DMS 273 (cell line): ENCODE data around the gene KCNK15.
"Not testable (repeated sequence)": the region's sequence is repeated elsewhere in the genome, so short reads cannot be mapped to it uniquely, and the experiment has no call there.

ENCODE experiments used
- DNase-seq: peaks from one replicate; lab custom pipeline; 2025; ENCODE audit not compliant: unreplicated experiment; lab: John Stamatoyannopoulos, UW

Gene KCNK15

DNA sequence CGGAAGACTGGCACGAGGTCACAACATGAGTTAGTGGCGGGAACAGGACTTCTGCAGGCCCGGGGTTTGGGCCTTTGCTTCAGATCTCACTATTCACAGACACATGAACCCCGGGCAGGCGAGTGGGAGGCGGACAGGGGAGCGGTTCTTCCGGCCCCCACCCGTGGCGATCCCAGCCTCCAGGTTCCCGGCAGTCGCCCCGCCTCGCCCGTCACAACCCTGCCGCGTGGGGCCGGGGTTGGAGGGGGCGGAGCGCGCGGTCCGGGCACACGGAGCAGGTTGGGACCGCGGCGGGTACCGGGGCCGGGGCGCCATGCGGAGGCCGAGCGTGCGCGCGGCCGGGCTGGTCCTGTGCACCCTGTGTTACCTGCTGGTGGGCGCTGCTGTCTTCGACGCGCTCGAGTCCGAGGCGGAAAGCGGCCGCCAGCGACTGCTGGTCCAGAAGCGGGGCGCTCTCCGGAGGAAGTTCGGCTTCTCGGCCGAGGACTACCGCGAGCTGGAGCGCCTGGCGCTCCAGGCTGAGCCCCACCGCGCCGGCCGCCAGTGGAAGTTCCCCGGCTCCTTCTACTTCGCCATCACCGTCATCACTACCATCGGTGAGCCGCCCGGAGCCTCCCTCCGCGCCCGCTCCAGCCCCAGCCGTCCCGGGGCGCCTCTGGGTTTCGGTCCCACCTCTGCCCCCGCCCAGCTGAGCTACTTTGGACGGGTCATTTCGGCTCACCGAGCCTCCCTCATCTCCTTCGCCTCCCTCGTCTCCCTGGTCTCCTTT is at the start of gene KCNK15:
Gene KCNK15 (plus strand): TSS at position 268 of the 769 bp plus-strand sequence. CDS start 46 bp downstream, at position 314.
- DNase-seq: peak; percentile 67

DNA sequence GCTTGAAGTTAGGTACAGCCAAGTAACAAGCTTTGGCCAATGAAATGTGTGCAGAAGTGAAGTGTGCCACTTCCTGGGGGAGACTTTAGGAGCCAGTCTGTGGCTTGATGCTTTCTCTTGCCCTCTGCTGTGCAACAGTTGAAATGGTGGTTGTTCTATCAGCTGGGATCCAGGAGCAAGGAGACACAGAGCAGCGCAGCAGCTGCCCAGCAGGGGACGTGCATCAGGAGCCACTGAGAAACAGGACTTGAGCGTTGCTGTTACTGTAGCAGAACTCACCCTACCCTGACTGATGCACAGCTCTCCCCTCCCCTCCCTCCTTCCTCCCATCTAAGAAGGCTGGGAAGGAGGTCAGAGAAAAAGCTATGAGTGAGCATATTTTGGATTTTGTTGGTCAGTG is 49.4 kb upstream of the KCNK15 start:
- peak; percentile 54 for DNase-seq

DNA sequence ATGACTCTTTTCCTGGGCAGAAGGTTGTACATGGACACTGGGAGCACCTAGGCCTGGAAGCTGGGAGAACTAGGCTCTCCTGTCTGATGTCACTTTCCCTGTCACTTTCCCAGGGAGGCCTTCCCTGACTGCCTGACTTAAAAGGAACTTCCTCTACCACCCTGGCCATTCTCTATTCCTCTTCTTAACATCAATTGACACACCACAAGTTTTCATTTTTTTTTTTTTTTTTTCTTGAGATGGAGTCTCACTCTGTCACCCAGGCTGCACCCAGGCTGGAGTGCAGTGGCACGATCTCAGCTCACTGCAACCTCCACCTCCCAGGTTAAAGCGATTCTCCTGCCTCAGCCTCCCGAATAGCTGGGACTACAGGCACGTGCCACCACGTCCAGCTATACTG is 48.6 kb upstream of the KCNK15 start:
- not testable (repeated sequence) for DNase-seq

DNA sequence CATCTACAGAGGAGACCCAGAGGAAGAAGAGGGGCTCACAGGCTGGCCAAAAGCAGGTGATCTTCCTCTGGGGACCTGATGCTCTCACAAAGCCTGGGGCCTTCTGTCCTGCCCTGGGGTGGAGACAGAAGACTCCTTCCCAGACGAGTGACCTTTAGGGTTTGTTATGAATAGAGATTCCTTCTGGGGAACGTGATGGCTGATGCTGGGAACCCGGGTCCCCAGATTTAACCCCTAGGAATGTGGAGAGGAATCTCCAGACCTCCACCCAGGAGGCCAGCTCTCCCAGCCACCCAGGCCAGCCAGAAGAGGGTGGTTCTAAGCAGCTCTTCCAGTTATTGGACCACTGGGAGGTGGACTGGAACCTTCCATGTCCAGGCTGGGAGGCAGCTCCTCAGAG is 47.3 kb upstream of the KCNK15 start:
- DNase-seq: no peak

DNA sequence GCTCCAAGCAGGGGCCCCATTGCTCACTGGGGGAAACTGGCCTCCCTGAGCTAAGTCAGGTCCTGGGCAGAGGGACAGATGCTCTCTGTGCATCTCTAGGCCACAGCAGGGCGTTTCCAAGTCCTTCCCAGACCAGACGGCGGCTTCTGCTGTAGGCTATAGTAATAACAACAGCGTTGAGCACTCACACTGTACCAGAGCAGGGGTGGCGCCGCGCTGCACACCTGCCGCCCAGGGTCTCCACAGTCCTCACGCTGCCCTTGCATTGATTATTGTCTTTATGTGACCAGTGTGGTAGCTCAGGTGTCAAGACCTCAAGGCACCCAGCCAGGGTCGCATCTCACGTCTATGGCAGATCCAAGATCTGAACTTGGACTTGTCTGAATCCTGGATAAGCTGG is 45.4 kb upstream of the KCNK15 start:
- DNase-seq: peak; percentile 77

DNA sequence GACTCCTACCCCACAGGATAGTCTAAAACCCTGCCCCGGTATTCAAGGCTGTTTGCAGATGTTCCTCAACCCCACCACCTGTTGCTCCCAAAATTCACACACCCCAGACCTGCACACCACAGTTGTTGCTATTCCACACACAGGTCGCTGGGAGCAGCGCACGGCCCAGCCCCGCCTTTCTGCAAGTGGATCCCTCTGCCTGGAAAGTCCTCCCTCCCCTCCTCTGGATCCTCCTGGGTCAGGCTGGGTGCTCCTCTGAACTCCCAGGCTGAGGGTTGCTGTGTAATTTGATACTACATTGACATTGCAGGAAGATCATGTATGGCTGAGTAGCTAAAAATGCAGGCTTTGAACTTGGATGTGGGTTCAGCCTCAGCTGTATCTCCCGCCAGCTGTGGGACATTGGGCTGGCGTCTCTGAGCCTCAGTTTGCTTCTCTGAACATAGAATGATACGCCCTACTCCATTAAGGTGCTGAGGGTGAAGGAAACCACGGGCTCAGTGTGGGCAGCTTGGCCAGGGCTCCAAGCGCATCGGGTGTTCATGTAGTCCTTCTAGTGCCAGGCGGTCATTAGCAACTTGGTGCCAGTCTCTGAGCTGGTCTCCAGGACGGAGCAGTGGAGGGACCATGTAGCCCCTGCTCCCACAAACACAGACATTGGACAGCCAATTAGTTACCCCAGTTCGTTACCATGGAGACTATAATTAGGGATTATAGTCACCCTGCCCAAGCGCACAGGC is 44.4 kb upstream of the KCNK15 start:
- DNase-seq: peak; percentile 69

DNA sequence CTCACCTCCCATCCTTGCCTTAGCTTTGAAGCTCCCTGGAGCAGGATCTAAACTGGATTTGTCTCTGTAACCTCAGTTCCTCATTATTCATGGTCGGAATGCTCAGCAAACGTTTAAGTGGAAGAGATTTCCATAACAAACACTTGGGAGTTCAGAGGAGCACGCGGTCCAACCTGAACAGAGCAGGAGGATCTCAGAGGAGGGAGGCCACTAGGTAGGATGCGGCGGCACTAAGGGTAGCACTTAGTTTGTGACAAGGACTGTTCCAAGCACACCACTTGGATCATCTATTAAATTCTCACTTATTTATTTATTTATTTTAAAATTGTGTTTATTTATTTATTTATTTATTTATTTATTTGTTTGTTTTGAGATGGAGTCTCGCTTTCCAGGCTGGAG is 43.8 kb upstream of the KCNK15 start:
- peak; percentile 34 for DNase-seq

DNA sequence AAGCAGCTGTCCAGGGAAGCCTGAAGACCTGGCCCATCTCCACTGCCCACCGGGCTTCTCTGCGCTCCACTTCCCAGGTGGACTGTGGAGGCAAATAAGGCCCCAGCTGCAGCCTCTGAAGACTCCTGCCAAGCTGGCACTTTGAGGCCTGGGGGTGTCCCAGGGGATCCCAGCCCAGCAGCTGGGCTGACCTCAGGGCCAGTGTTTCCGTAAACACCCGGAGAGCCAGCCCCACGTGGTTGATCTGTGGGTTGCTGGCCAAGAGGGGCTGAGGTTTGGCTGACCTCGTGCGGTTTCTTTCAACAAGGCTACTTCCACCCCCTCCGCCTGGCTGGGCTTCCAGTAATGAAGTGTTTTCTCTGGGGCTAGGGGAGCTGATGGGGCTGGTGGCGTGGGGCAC is 42.9 kb upstream of the KCNK15 start:
- peak; percentile 89 for DNase-seq

DNA sequence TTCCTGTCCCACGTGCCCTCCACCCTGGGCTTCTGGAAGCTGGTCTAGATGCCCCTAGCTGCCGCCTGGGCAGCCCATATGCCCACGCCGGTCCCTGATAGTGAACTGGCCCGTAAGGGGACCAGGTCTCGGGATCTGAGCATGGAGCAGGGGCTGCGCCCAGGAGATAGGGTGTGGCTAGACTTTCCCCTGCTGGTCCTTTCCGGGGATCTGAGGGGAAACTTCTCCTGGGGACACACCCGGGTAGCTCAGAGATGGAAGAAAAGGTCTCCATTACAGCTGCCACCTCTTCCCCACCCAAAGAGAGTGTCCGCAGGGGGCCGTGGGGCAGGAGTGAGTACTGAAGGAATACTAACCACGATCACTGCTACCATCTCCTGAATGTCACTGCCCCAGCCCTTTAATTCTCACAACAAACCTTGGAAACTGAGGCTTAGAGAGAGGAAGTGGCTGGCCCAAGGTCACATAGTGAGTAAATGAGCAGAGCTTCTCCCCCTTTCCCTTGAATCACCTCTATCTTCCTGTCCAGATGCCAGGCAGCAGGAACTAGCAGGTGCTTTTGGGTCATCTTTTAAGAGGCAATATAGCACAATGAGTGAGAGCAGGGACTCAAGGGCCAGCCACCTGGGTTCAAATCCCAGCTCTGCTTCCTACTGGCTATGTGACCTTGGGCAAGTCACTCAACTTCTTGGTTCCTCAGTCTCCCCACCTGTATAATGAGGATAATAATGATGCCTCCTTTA is 42.3 kb upstream of the KCNK15 start:
- peak; percentile 48 for DNase-seq

DNA sequence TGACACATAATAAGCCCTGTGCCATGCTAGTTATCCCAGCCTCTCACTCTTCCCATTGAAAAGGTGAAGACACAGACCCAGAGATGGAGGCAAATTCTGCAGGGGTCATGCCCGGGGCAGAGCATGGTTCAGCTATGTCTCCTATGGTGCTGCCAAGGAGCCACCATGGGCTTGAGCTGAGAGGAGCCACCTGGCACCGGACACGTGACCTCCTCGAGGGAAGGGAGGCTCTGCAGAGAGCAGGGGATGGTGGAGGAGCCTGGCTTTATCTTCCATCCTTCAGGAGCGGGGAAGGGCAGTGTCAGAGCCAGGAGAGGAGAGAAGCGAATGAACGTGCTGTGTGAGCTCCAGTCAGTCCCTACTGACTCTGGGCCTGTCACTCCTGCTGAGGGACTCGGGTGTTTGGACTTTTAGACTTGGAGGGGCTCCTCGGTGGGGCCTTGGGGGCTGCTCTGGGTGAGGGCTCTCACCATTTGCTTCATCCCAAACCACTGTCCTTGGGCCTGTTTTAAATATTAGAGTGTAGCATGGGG is 41.6 kb upstream of the KCNK15 start:
- no peak for DNase-seq

DNA sequence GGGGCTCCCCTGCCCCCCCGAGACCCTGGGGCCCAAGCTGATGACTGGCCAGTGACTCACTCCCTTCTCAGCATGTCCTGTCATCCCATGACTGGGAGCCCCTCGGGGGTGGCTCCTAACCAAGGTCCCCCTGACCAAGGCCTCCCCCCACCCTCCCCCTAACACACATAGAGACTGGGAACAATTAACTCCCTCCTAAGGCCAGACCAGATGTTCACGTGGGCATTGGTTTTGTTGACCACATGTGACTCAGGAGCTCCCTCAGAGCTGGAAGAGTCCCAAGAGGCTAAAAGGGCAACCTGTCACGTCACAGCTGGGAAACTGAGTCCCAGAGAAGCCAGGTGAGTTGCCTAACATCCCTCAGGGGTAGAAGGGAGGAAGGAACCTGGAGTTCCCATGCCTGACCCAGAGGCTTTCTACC is 41.1 kb upstream of the KCNK15 start:
- no peak for DNase-seq

DNA sequence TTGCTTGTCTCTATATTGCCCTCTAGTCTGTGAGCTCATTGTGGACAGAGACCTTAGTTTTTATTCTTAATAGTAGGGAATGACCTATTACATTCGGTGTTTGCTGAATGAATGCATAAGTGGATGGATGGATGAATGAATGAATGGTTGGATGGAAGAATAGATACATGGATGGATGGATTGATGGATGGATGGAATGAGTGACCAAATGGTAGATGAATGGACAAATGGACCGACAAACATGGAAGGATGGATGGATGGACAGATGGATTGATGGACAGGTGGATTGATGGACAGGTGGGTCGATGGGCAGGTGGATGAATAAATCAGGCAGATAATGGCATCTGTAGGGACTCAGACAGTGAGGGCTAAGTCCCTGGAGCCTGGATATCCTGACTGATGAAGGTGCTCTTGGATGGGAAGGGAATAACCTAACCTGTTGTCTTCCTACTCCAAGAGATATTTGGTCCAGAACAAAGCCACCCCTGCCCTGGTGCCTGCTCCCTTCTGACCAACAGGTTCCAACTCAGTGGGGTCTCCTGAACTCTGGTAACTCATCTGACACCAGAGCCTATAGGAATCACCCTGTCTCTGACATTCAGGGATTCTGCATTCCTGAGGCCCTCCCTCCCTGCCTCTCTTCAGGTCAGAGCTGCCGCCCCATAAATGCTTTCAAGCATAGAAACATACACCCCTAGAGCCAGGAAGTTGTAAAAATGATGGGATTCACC is 40.1 kb upstream of the KCNK15 start:
- no peak for DNase-seq

DNA sequence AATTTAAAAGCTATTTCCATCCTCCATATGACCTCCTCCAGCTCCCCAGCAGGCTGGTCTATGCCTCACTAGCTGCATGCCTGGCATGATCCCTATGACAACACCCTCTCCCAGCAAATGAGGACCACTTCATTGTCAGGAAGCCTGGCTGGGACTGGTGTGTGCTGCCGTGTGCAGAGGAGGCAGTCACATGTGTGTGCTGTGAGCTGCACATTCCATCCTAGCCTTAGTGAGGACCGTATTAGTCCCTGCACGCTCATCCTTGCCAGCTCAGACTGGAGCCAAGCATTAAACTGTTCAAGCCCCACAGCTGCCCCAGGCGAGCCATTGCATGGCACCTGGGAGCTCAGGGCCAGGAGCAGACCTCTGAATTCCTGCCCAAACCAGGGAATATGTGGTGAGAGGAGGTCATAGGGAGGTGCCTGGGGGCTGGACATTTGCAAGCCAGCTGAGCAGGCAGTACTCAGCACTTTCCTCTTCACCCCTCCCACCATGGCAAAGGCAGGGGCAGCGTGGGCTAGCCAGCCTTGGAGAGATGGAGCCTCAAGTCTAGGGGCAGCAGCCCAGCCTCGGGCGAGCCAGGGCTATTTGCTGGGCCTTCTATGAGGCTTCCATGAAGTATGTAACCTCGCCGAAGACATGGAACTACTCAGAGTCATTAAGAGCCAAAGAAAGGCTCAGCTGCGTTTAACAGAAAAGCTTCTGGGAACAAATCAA is 39.2 kb upstream of the KCNK15 start:
- peak; percentile 31 for DNase-seq

DNA sequence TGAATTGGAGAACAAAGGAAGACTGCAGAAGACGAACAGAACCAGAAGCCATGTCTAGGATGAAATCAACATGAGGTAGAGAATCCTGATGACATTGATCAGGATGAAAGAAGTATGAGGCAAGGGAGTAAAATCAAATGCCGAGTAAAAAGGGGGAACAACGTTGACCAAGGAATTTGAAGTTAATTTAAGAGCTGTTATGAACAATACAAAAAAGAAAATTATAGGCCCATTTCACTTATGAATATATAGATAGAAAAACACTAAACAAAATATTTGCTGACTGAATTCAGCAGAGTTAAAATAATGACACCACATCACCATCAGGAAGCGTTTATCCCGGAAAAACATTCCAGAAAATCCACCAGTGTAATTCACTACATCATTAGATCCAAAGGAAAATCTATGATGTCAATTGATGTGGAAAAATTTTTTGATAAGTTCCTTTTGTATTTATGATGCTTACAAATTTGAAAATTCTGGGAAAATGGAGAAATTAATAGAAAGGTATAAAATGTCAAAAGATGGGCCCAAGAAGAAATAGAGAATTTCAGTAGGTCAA is 38.6 kb upstream of the KCNK15 start:
- DNase-seq: no peak

DNA sequence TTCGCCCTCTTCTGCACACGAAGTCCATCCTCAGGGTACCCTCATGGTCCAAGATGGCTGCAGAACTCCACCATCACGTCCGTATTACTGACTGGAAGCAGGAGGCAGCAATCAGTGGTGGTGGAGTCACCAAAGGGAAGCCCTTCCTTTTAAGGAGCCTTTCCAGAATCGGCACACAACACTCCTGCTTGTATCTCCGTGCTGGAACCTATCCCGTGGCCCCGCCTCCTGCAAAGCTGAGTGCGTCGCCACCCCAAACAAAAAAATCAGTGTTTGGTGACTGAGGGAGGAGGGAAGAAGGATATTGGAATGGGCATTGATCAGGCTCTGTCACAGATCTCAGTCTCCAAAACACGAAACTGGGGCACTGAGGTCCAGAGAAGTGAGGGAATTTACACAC is 36.3 kb upstream of the KCNK15 start:
- no peak for DNase-seq

DNA sequence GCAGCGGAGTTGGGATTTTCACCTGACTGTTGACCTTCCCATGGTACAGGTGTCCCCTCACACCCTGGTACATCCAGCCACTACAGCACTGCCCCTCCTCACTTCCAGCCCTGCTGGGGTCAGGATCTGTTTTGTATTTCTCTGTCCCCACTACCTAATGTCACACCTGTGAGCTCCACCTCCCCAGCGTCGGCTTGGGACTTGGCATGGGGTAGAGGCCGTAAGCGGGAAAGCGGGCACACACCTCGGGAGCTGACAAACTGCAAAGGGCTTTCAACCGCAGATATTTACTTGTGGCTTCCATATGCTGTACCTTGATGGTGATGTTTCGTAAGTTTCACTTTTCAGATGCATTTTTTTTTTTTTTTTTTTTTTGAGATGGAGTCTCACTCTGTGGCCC is 35.9 kb upstream of the KCNK15 start:
- DNase-seq: no peak

DNA sequence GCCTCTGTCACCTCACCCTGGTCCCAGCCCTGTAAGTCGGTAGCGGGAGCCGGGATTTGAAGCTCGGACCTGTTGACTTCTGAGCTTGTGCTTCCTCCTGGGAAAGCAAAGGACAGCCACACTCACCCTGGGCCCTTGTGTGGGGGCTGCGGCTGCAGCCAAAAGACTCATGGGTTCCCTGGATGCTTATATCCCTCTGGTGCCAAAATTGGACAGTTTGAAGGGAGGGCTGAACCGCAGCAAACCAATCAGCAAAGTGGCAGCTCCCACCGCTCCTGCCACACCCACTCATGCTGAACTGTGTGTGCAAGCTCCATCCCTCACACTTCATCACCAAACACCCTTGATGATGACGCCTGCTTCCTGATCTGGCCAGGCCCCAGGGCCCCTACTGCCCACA is 34.4 kb upstream of the KCNK15 start:
- DNase-seq: no peak

DNA sequence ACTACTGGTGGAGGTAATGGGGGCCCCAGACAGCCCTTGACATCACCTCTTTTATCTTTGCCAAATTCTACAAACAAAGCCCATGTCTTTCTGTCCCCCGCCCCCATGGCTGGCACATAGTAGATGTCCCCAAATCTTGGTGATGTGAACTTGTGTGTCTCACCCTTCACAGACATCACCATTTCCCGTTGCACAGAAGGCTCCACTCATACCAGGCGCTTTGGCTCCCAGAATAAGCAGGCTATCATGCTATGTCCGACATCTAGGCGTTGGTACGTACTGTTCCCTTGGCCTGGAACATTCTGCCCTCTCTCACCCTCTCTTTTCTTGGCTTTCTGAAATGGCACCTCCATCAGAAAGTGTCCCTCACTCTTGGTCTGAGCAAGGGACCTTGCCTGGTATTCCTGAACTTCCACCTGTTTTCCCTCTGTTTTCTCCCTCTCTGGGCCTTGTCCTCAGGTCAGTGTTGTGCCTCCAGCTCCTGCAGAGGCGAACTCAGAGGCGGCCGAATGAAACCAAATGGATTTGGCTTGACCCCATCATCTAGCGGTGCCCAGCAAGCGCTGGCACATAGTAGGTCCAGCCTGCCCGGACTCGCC is 31.5 kb upstream of the KCNK15 start:
- DNase-seq: no peak

DNA sequence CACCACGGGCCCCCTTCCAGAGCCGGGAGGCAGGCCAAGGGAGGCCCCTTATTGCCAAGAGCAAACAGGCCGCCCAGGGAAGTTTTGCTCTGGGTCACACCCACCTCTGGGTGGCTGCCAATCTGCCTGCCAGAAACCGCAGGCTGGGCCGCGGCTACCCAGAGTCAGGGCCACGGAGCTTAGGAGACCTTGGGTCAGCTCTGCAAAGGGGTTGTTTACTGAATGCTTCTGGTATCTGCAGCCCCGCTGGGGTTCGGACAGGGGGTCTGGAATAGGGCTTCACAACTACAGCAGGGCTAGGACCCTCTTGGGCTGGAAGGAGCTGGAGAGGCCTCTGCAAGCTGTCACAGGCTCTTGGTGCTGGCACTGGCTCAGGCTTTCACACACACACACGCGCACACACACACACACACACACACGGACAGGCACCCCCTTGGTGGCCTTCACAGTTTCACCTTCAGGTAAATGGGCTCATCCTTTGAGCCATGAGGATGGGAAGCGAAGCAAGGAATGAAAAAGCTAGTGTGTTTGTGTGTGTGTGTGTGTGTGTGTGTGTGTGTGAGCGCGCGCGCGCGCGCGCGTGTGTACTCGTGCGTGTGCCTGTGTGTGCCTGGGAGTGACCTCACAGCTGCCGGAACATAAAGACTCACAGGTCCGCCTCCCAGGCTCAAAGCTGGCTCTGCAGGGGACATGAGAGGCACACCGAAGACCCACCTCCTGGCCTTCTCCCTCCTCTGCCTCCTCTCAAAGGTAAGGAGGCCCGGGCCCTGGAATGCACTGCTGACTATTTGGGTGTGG is 30.8 kb upstream of the KCNK15 start, which contains the start of gene CCN5:
Gene CCN5 (plus strand): TSS at position 669 of the 798 bp plus-strand sequence. CDS start 22 bp downstream, at position 691.
- peak; percentile 86 for DNase-seq
